ENCODE data around the gene EXT2.

- no peak for TF ChIP-seq POLR2A (IDR thresholded peaks at IDR 0.05)
- no peak for TF ChIP-seq CTCF (IDR thresholded peaks at IDR 0.05)
These were observed 43.5 kb downstream of the EXT2 start for GRCh38 chr11:44138980-44139379.
